HG03378 (cell line): ENCODE data around the gene AAK1.
"Not testable (repeated sequence)": the region's sequence is repeated elsewhere in the genome, so short reads cannot be mapped to it uniquely, and the experiment has no call there.

Experiments
- ATAC-seq: cut with Tn5 transposase; IDR thresholded peaks from one replicate; pipeline ENCODE4 v1.9.1; 2021; ENCODE audit warnings: mild to moderate bottlenecking, moderate library complexity; ENCODE audit not compliant: unreplicated experiment

AAK1 gene

GRCh38 chr2:69462780-69463179 lies 180.8 kb downstream of the AAK1 start:
- no peak for ATAC-seq

- no peak for ATAC-seq
Observed at GRCh38 chr2:69461404-69461803, 182.1 kb downstream of the AAK1 start.

- no peak for ATAC-seq
Observed at GRCh38 chr2:69459936-69460335, 183.6 kb downstream of the AAK1 start.

DNA sequence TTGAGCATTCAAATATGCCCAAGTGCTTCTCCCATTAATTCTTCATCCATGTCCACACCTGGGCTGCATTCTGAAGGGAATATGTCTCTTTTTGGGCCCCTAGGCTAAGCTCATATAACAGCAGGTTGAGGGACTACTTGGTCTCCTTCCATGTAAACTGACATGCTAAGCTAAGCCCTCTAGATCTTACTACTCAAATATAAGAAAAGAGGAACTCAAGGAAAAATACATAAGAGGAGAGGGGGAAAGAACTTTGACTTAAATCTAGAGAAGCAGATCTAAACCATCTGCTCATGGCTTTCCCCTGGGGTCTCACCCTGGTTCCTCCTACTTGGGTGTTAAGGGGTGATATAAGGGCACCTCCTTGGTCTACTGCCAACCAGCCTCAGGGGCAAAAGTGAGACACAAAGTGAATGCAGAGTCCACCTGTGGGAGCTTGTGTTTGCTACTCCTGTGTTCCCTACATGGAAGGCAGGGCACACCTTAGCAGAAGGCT lies 186.5 kb downstream of the AAK1 start:
- no peak for ATAC-seq

- no peak for ATAC-seq
Observed at GRCh38 chr2:69456154-69456553, 187.4 kb downstream of the AAK1 start.

- ATAC-seq, result no peak
Observed at GRCh38 chr2:69454976-69455375, 188.6 kb downstream of the AAK1 start.

- ATAC-seq, result peak; percentile 92
Observed at GRCh38 chr2:69453475-69454129, 189.9 kb downstream of the AAK1 start.

GRCh38 chr2:69452687-69453086 lies 190.9 kb downstream of the AAK1 start:
- ATAC-seq, result no peak

DNA sequence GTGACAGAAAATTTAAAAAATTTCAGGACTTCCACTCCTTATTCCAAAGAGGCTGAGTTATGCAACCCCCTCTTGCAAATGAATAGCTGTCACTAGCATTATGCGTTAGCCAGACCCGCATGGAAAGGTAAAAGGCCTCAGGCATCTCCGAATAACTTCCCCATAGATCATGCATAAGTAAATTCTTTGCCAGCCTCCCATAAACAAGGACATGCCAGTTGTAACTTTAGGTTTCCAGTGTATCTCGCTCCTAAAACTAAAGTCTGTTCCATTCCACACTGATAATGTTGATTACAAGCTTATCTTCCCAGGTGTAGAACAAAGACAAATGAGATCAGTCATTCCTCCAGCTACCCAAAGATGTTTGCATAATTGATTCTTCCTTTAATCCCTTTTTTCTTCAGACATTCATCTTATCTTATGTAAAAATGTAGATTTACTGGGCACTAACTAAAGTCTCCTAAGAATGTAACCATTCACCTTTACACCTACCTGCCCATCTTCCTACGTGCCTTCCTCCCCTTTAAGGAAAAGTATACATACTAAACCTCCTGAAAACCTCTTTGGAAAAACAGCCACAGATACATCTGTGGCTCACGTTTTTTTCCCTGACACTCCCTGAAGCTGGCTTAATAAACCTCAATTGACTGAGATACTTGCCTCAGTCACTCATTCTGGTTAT lies 192.7 kb downstream of the AAK1 start:
- no peak for ATAC-seq

- no peak for ATAC-seq
Observed at GRCh38 chr2:69449906-69450305, 193.6 kb downstream of the AAK1 start.

- ATAC-seq, result not testable (repeated sequence)
Observed at GRCh38 chr2:69443673-69444072, 199.9 kb downstream of the AAK1 start.

GRCh38 chr2:69439499-69439898 lies 204.0 kb downstream of the AAK1 start:
- ATAC-seq, result not testable (repeated sequence)

- no peak for ATAC-seq
Observed at GRCh38 chr2:69438580-69438979, 205.0 kb downstream of the AAK1 start.

- no peak for ATAC-seq
Observed at GRCh38 chr2:69437751-69438154, 205.8 kb downstream of the AAK1 start.

- peak; percentile 93 for ATAC-seq
Observed at GRCh38 chr2:69436938-69437750, 206.4 kb downstream of the AAK1 start, which contains the start of gene NFU1. NFU1 (minus strand) TSS chr2:69437435; CDS start chr2:69437422, 13 bp downstream.

- ATAC-seq, result no peak
Observed at GRCh38 chr2:69436596-69436937, 207.0 kb downstream of the AAK1 start.

- ATAC-seq, result no peak
Observed at GRCh38 chr2:69434753-69435152, 208.8 kb downstream of the AAK1 start.

DNA sequence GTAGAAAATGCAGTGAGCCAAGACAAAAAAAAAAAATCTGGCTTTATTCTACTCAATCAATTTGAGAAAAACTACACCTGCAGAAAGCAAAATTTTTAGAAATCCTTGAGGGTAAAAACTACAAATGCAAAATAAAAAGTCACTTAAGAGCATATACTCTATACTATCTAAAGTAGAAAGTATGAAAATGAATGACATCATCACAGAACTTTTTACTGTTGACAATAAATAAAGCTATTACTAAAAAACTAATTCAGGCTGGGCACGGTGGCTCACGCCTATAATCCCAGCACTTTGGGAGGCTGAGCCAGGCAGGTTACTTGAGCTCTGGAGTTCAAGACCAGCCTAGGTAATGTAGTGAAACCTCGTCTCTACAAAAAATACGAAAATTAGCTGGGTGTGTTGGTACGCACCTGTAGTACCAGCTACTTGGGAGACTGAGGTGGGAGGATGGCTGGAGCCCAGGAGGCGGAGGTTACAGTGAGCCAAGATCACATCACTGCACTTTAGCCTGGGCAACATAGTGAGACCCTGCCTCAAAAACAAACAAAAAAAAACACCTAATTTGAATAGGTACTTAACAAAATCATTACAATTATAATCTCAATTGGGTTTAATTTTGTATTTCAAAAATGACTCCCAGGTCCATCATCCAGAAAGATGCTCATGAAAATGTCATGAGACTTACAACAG lies 213.9 kb downstream of the AAK1 start:
- no peak for ATAC-seq

DNA sequence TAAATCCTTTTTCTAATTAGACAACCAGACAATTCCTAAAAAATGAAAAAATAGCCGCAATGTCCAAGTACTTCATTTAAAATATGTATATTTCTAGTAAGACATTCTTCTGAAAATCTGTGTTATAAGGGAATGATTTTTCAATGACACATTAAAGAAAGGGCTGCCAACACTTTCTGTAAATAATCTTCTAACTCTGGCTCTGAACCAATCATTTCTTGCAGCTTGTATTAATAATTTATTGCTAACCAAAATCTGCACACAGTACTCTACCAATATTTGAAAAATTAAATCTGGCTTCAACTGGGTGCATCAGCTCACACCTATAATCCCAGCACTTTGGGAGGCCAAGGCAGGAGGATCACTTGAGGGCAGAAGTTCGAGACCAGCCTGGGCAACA lies 214.6 kb downstream of the AAK1 start:
- no peak for ATAC-seq

- no peak for ATAC-seq
Observed at GRCh38 chr2:69424419-69424818, 219.1 kb downstream of the AAK1 start.

GRCh38 chr2:69422198-69422597 lies 221.3 kb downstream of the AAK1 start:
- no peak for ATAC-seq
